GM23248 (cell line): ENCODE measurements around the gene DNAJC17. TPM values are rescaled to one million over a fixed set of nuclear protein-coding genes. Genes with fewer than 3 reads are reported as not detected.

Experiments
- DNase-seq: peaks from one replicate; pipeline ENCODE4 v3.0.0-alpha.2; 2015
- H2AFZ ChIP-seq: fragments of 200-600 bp; sonication (generic); 2 replicates; pipeline ENCODE4 v1.6.1; 2016; ENCODE audit warnings: antibody characterized with exemption
- H3F3A ChIP-seq: fragments of 200-600 bp; sonication (generic); 2 replicates; pipeline ENCODE4 v1.6.1; 2016; ENCODE audit warnings: mild to moderate bottlenecking, antibody characterized with exemption, mixed run types; ENCODE audit not compliant: insufficient read depth
- H3K27ac ChIP-seq: fragments of 200-600 bp; sonication (generic); 2 replicates; pipeline ENCODE4 v1.5.1; 2016; ENCODE audit warnings: mild to moderate bottlenecking
- H3K27me3 ChIP-seq: fragments of 200-600 bp; sonication (generic); replicated peaks from 2 replicates; pipeline ENCODE4 v1.6.1; 2016; ENCODE audit warnings: mild to moderate bottlenecking; ENCODE audit not compliant: insufficient read depth
- H3K36me3 ChIP-seq: fragments of 200-600 bp; sonication (generic); 2 replicates; pipeline ENCODE4 v1.6.1; 2016; ENCODE audit warnings: low read depth, mild to moderate bottlenecking
- H3K4me1 ChIP-seq: fragments of 200-600 bp; sonication (generic); 2 replicates; pipeline ENCODE4 v1.6.1; 2016; ENCODE audit warnings: mild to moderate bottlenecking; ENCODE audit not compliant: insufficient read depth
- H3K4me2 ChIP-seq: fragments of 200-600 bp; sonication (generic); one replicate; pipeline ENCODE4 v1.6.1; 2016; ENCODE audit warnings: mild to moderate bottlenecking; ENCODE audit not compliant: unreplicated experiment
- H3K4me3 ChIP-seq: fragments of 200-600 bp; sonication (generic); 2 replicates; pipeline ENCODE4 v1.5.1; 2016; ENCODE audit warnings: mild to moderate bottlenecking
- H3K79me2 ChIP-seq: fragments of 200-600 bp; sonication (generic); 2 replicates; pipeline ENCODE4 v1.6.1; 2016; ENCODE audit warnings: mild to moderate bottlenecking; ENCODE audit not compliant: insufficient read depth
- H3K9ac ChIP-seq: fragments of 200-600 bp; sonication (generic); 2 replicates; pipeline ENCODE4 v1.6.1; 2016; ENCODE audit warnings: mild to moderate bottlenecking
- H3K9me2 ChIP-seq: fragments of 200-600 bp; sonication (generic); 2 replicates; pipeline ENCODE4 v1.6.1; 2016; ENCODE audit warnings: mixed run types, mild to moderate bottlenecking, moderate library complexity; ENCODE audit not compliant: insufficient read depth
- H3K9me3 ChIP-seq: fragments of 200-600 bp; sonication (generic); one replicate; pipeline ENCODE4 v1.6.1; 2017; ENCODE audit warnings: low read depth
- H4K20me1 ChIP-seq: fragments of 200-600 bp; sonication (generic); 2 replicates; pipeline ENCODE4 v1.6.0; 2016; ENCODE audit not compliant: insufficient read depth
- EZH2 ChIP-seq: fragments of 200-600 bp; sonication (generic); IDR thresholded peaks from 2 replicates; pipeline ENCODE4 v1.6.1; 2018; ENCODE audit warnings: antibody characterized with exemption, mild to moderate bottlenecking; ENCODE audit not compliant: insufficient read depth, poor library complexity, severe bottlenecking
- EZH2phosphoT487 ChIP-seq: fragments of 200-600 bp; sonication (generic); IDR thresholded peaks from 2 replicates; pipeline ENCODE4 v1.6.1; 2018; ENCODE audit warnings: antibody characterized with exemption, moderate library complexity, mild to moderate bottlenecking, low read depth; ENCODE audit not compliant: insufficient read depth
- WGBS, 2 experiments: methylation state at CpG; one replicate each; pipeline ENCODE4 v1.1.6; 2015 to 2017; ENCODE audit warnings: low lambda C conversion rate in 2 of 2, low coverage in 1 of 2; ENCODE audit errors: missing lambda C conversion rate in 2 of 2; 5-methylcytosine and 5-hydroxymethylcytosine counted together
- in situ Hi-C: fragments of 300-500 bp; cut with MboI; formaldehyde crosslinking; loops from 2 replicates; pipeline ENCODE4 v1.15.0; 2020
- polyA plus RNA-seq: library from polyadenylated mRNA; unstranded; fragments of >200 nt; fragmentation: Nextera tagmentation; extraction: Ambion mirVana; gene quantifications from 2 replicates; pipeline ENCODE4 v1.2.1, GENCODE V29; 2016
- small RNA-seq: library from RNA; depleted of rRNA; stranded (forward); fragments of <200 nt; gene quantifications from one replicate; pipeline ENCODE3, GENCODE V24; 2014; ENCODE audit warnings: low read depth, low replicate concordance
- total RNA-seq: library from RNA; depleted of rRNA; stranded (reverse); fragments of >200 nt; shearing (Covaris generic); gene quantifications from 2 replicates; pipeline ENCODE4 v1.2.3, GENCODE V29; 2014; rRNA removed

Gene DNAJC17
- total and polyA plus RNA-seq, 2 experiments from 2014 or later = 13.4 to 36.4 TPM

- Histone ChIP-seq H3K27ac (no peak overlapping the region), H3K36me3 (peaks cover 6% of the 10 kb centered on the region; the same call in 1 of the 2 replicates), H3K9ac (no peak overlapping the region), H3K9me3 (no peaks in the 10 kb centered on the region), H2AFZ (no peak overlapping the region), H3K4me2 (no peak overlapping the region), H3K27me3 (no peaks in the 10 kb centered on the region), H3K79me2 (no peaks in the 10 kb centered on the region), H3K4me1 (0 out of 2 replicates have a peak, but pooled peaks cover 6% of the 10 kb centered on the region), H3K4me3 (no peak overlapping the region), H4K20me1 (no peaks in the 10 kb centered on the region), H3K9me2 (no peaks in the 10 kb centered on the region), H3F3A (peaks cover 14% of the 10 kb centered on the region; the same call in 1 of the 2 replicates)
- in situ Hi-C loops = no loop called here
- 95% methylated on average over 4 of the region's 4 CpGs for WGBS, 2 experiments
- no peak for DNase-seq
- TF ChIP-seq EZH2phosphoT487 (no peak), EZH2 (no peak)
Observed at GRCh38 chr15:40722354-40722753, 84.9 kb downstream of the DNAJC17 start.

- no peak overlapping the region for H3K9ac ChIP-seq
- no peaks in the 10 kb centered on the region for H3K27me3 ChIP-seq
- no peaks in the 10 kb centered on the region for H3K9me2 ChIP-seq
- peaks cover 14% of the 10 kb centered on the region; the same call in 1 of the 2 replicates for H3F3A ChIP-seq
- no peak overlapping the region for H3K4me2 ChIP-seq
- H3K36me3 ChIP-seq = peaks cover 6% of the 10 kb centered on the region; the same call in 1 of the 2 replicates
- WGBS, 2 experiments = 96 to 100% methylated on average over 1 of the region's 1 CpG
- DNase-seq = no peak
- H3K4me3 ChIP-seq = no peak overlapping the region
- TF ChIP-seq EZH2phosphoT487 (no peak), EZH2 (no peak)
- H3K9me3 ChIP-seq = no peaks in the 10 kb centered on the region
- no peaks in the 10 kb centered on the region for H3K79me2 ChIP-seq
- H2AFZ ChIP-seq = no peak overlapping the region
- no peak overlapping the region for H3K27ac ChIP-seq
- in situ Hi-C loops = no loop called here
- H3K4me1 ChIP-seq = 0 out of 2 replicates have a peak, but pooled peaks cover 6% of the 10 kb centered on the region
- H4K20me1 ChIP-seq = no peaks in the 10 kb centered on the region
Observed at GRCh38 chr15:40721701-40722100, 85.6 kb downstream of the DNAJC17 start.

- no peak overlapping the region for H3K27ac ChIP-seq
- no peaks in the 10 kb centered on the region for H3K27me3 ChIP-seq
- H3F3A ChIP-seq = no peaks in the 10 kb centered on the region
- no peaks in the 10 kb centered on the region for H4K20me1 ChIP-seq
- H3K79me2 ChIP-seq = no peaks in the 10 kb centered on the region
- no peaks in the 10 kb centered on the region for H3K9me2 ChIP-seq
- H3K36me3 ChIP-seq = peaks cover 6% of the 10 kb centered on the region; the same call in 1 of the 2 replicates
- H3K9ac ChIP-seq = no peak overlapping the region
- H3K9me3 ChIP-seq = no peaks in the 10 kb centered on the region
- no peak overlapping the region for H3K4me3 ChIP-seq
- no peak overlapping the region for H3K4me2 ChIP-seq
- in situ Hi-C loops = no loop called here
- 95 to 96% methylated on average over 6 of the region's 6 CpGs for WGBS, 2 experiments
- TF ChIP-seq EZH2phosphoT487 = no peak
- TF ChIP-seq EZH2 = no peak
- no peak for DNase-seq
- no peaks in the 10 kb centered on the region for H3K4me1 ChIP-seq
- no peak overlapping the region for H2AFZ ChIP-seq
Observed at GRCh38 chr15:40716165-40716564, 91.1 kb downstream of the DNAJC17 start.

Small RNA genes lying within 50 kb of the gene (small RNA-seq; reads per million reads assigned to genes)
- not detected for gene SUMO2P15

Other genes with a start within 250 kb of the DNAJC17 start
- gene CCDC32, start 242.4 kb downstream of the DNAJC17 start, total RNA-seq = 25.7 and 44.7 TPM in 2 replicates
- 26.2 and 29.5 TPM in 2 replicates for gene CCDC32, start 242.4 kb downstream of the DNAJC17 start, polyA plus RNA-seq
- gene RPUSD2, start 238.2 kb downstream of the DNAJC17 start, total RNA-seq = 10.5 and 12.8 TPM in 2 replicates
- 8.5 and 9.6 TPM in 2 replicates for gene RPUSD2, start 238.2 kb downstream of the DNAJC17 start, polyA plus RNA-seq
- gene KNL1, start 213.2 kb downstream of the DNAJC17 start, total RNA-seq = 14.5 and 19.1 TPM in 2 replicates
- 5.7 and 6.4 TPM in 2 replicates for gene KNL1, start 213.2 kb downstream of the DNAJC17 start, polyA plus RNA-seq
- 5.1 and 7.1 TPM in 2 replicates for gene RAD51, start 112.3 kb downstream of the DNAJC17 start, total RNA-seq
- 12.1 and 14.6 TPM in 2 replicates for gene RAD51, start 112.3 kb downstream of the DNAJC17 start, polyA plus RNA-seq
- 25.9 and 30.0 TPM in 2 replicates for gene RMDN3, start 52.2 kb downstream of the DNAJC17 start, total RNA-seq
- gene RMDN3, start 52.2 kb downstream of the DNAJC17 start, polyA plus RNA-seq = 41.4 TPM in 2 replicates
- 0.54 and 8.9 TPM in 2 replicates for gene GCHFR, start 43.4 kb downstream of the DNAJC17 start, total RNA-seq
- 1.8 and 2.3 TPM in 2 replicates for gene GCHFR, start 43.4 kb downstream of the DNAJC17 start, polyA plus RNA-seq
- gene C15orf62, start 37.5 kb downstream of the DNAJC17 start, total RNA-seq = not detected in 2 replicates
- 0.11 and 0.28 TPM in 2 replicates for gene C15orf62, start 37.5 kb downstream of the DNAJC17 start, polyA plus RNA-seq
- 24.2 and 33.5 TPM in 2 replicates for gene ZFYVE19, start 384 bp downstream of the DNAJC17 start, total RNA-seq
- 11.7 and 15.0 TPM in 2 replicates for gene ZFYVE19, start 384 bp downstream of the DNAJC17 start, polyA plus RNA-seq
- gene PPP1R14D, start 21.2 kb upstream of the DNAJC17 start, total RNA-seq = not detected in 2 replicates
- gene PPP1R14D, start 21.2 kb upstream of the DNAJC17 start, polyA plus RNA-seq = not detected in 2 replicates
- 7.8 TPM in 1 of 2 replicates, not detected in the other for gene SPINT1, start 36.6 kb upstream of the DNAJC17 start, total RNA-seq
- gene SPINT1, start 36.6 kb upstream of the DNAJC17 start, polyA plus RNA-seq = 0.19 and 0.24 TPM in 2 replicates
- not detected in 2 replicates for gene RHOV, start 66.8 kb upstream of the DNAJC17 start, total RNA-seq
- not detected in 2 replicates for gene RHOV, start 66.8 kb upstream of the DNAJC17 start, polyA plus RNA-seq
- 30.4 and 32.7 TPM in 2 replicates for gene VPS18, start 87.0 kb upstream of the DNAJC17 start, total RNA-seq
- gene VPS18, start 87.0 kb upstream of the DNAJC17 start, polyA plus RNA-seq = 15.8 and 16.4 TPM in 2 replicates
- not detected in 2 replicates for gene DLL4, start 121.9 kb upstream of the DNAJC17 start, total RNA-seq
- gene DLL4, start 121.9 kb upstream of the DNAJC17 start, polyA plus RNA-seq = not detected in 2 replicates
- gene CHAC1, start 146.0 kb upstream of the DNAJC17 start, total RNA-seq = 65.8 and 74.4 TPM in 2 replicates
- gene CHAC1, start 146.0 kb upstream of the DNAJC17 start, polyA plus RNA-seq = 43.8 and 47.2 TPM in 2 replicates